Effector CD4-positive, alpha-beta T cell (primary cell): ENCODE measurements around the gene CPN2.

Experiments used
- DNase-seq: peaks from one replicate; pipeline ENCODE4 v3.0.0-alpha.2; 2020

Gene CPN2

DNA sequence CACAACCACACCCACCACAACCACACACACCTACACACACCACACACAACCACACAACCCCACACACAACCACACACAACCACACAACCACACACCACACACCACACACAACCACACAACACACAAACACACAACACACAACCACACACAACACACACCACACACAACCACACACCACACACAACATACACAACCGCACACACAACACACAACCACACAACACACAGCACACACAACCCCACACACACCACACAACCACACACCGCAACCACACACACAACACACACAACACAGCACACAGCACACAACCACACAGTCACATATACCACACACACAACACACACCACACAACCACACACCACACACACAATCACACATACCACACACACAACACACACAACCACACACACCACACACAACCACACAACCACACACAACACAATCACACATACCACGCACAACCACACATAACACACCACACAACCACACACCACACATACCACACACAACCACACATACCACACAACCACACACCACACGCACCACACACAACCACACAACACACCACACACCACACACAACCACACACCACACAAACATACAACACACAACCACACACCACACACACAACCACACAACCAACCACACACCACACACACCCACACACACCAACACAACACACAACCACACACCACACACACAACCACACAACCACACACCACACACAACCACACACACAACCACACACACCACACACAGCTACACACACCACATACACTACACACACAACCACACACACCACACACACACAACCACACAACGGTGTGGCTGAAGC is 23.7 kb downstream of the CPN2 start:
- no peak for DNase-seq

DNA sequence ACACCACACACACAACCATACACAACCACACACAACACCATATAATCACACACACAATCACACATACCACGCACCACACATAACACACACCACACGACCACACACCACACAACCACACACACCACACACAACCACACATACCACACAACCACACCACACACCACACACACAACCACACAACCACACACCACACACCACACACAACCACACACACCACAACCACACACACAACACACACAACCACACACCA is 24.2 kb downstream of the CPN2 start:
- DNase-seq = no peak

DNA sequence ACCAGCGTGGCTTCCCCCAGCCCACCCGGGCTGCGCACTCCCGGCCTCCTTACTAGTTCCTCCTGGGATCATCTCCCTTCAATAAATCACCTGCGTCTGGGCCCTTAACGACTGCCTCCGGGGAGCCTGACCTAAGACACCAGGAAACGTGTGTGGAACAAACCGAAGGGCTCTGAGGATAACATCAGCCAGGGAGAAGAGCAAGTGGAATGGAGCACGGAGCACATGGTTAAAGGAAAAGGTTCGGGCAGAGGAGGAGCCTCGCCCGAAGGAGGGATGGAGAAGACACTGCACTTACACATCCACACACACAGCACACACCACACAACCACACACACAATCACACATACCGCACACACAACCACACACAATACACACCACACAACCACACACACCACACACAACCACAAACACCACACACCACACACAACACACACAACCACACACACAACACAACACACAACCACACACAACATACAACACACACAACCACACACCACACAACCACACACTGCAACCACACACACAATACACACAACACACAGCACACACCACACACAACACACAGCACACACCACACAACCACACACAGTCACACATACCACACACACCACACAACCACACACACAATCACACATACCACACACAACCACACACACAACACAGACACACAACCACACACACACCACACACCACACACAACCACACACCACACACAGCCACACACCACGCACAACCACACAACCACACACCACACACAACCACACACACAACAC is 24.7 kb downstream of the CPN2 start:
- DNase-seq = no peak

DNA sequence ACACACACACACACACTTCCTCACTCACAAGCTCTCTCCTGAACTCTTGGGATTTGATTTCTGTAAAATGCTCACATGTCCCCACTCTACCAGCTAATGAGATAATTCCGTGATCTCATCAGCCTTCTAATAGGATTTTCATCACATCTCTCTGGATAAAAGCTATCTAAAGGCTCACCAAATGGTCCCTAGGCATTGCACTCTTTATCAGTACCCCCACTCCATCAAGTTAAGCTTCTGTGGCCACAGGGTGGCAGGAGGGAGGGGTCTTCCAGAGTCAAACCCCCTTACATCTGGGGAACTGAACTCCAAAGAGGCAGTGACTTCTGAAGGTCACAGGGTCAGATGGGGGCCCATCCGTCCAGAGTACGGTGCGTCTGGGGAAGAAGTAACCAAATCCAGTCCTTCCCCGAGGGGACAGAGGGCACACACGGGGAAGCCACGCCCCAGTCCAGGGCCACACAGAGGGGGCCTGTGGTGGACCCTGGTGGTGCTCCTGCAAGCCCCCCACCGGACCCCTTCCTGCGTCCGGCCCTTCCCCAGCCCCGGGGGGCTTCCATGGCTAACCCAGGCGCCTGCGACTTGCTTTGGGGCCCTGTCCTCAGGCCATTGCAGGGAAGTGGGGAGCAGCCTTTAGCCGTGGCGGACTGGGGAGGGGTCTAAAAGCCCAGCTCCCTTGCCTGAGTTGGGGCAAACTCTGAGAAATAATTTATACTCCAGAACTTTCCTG is 25.5 kb downstream of the CPN2 start:
- DNase-seq = no peak

DNA sequence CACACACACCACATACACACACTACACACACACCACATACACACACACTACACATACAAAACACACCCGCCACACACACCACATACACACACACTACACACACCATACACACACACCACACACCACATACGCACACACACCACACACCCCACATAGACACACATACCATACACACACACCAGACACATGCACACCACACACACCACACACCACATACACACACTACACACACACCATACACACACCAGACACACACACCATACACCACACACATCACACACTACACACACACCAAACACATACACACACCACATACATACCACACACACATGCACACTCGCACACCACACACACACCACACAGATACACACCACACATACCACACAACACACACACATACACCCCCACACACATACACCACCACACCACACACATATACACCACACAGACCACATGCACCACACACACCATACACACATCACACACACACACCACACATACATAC is 26.3 kb downstream of the CPN2 start:
- DNase-seq = no peak

DNA sequence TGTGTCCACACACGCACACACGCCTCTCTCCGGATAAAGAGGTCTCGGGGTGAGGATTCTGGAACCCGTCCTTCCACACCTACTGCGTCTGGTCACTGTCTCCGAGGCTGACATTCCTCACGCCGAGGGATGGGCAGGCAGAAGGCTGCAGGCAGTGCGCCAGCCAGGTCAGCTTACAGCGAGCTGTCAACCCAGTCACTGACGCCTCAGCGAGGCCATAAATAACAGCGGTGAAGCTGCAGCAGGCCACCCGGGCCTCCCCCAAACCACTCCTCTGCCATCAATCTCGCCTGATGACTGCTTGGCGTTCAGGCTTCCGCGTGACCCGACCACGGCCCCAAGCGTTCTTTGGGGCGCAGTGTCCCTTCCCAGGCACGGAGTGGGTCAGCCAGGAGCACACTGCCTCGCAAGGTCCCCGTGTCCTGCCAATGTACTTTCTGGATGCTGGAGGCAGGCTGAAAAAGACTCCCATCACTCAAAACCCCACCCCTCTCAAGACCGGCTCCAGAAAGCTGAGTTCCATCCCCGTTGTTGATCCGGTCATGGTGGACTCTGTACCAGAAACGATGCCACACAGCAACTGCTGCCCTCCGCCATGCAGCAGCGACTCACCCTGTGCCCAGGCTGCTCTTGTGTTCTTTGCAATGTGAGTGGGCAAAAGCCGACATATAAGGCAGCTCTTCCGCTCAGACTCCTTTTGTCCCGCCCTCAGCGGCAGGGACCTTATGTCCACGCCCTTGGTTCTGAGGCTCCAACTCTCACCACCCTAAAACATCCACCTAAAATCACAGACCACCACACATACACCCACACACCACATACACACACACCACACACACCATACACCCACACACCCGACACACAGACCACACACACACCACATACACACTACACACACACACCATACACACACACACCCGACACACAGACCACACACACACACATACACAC is 27.1 kb downstream of the CPN2 start:
- DNase-seq = no peak

DNA sequence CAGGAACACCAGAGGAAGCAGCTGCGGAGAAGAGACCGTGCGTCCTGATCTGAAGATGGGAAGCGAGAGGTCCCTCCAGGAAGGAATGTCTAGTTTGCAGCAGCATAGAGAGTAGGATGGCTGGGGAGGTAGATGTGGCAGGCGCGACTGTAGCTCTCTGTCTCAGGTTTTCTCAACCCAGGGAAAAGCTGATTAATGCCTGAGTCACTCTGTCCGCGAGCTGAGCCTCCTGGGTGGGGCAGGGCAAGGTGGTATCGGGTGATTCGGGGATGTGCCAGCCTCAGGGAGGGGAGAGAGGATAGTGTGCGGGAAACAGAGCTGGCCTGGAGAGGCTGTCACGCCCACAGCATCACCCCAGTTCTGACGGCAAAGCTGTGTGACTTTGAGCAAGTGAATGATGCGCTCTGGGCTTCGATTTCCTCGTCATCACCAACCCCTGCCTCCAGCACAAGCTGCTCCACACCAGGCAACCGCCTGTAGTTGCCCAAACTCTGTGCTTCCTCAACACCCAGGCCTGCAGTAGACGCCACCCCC is 28.4 kb downstream of the CPN2 start:
- no peak for DNase-seq

DNA sequence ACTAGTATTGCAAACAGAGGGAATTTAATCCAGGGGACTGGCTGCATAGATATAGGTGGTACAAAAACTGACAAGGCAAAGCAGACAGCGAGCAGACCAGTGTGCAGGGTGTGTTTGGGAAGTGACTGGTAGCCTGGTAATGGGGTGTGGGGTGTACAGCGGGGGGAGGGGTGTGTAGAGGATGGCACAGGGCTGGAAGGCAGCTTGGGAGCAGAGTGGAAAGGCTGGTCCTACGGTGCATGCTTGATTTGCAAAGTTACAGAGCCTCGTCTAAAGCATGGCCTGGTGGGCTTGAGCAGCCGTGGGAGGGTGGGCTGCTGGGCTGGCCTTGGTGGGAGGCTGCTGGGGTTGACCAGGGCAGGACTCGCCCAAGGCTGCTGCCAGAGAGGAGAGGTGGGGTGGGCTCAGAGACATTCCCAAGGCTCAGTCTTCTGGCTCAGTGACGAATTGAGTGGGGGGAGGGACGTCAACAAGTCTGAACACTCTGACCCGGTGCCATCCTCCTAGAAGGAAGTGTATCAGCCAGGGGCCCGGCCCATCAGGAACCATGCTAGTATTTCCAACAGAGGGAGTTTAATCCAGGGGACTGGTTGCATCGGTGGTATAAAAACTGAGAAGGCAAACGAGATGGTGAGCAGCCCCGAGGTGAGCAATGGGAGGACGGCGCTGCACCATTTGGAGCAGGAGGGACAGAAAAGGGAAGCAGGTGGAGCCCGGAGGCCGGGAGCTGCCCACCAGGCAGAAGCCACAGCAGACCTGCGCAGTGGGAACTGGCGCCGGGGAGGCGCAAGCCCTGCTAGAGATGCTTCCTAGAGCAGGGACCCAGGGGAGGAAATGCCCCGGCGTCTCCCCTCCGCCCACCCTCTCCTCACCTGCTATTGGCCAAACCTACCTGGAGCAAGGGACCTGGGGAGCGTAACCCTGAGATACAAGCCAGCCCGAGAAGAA is 29.2 kb downstream of the CPN2 start:
- DNase-seq = no peak

DNA sequence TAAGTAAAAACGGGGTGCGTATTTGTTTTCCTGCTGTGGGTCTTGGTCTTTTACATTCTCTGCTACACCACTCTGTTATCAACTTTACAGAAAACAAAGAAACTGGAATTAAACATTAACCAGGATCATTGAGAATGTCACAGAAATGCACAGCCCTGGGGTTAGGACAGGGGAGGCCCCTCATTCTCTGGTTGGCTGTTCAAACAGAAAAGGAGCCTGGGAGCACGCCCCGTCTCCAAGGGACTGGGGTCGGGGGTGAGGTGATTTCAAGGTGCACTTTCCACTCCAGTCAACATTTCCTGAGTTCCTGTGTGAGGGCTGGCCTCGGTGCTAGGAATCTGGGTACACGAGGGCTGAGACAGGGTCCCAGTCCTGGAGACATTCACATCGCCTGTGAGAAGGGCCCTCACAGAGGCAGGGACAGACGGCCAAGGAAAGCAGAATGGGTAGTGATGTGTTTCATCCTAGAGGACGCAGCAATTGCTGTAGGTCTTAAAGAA is 30.3 kb downstream of the CPN2 start:
- no peak for DNase-seq

DNA sequence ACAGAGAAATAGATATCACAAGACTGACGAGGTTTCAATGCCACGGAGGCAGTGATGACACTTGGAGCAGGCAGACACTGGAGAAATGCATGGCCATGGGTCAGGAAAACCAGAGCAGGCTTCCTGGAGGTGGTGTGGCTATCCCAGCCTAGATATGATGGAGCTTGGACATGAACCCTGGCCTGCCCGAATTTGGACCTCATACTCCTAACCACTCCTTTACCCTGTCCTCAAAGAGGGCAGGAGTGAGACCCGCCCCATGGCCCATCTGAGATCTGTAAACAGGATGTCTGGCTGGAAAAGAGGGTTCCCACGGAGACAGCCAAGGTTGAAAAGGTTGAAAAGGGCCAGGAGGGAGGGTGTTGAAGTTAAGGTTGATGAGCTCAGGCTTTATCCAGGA is 31.0 kb downstream of the CPN2 start:
- no peak for DNase-seq

DNA sequence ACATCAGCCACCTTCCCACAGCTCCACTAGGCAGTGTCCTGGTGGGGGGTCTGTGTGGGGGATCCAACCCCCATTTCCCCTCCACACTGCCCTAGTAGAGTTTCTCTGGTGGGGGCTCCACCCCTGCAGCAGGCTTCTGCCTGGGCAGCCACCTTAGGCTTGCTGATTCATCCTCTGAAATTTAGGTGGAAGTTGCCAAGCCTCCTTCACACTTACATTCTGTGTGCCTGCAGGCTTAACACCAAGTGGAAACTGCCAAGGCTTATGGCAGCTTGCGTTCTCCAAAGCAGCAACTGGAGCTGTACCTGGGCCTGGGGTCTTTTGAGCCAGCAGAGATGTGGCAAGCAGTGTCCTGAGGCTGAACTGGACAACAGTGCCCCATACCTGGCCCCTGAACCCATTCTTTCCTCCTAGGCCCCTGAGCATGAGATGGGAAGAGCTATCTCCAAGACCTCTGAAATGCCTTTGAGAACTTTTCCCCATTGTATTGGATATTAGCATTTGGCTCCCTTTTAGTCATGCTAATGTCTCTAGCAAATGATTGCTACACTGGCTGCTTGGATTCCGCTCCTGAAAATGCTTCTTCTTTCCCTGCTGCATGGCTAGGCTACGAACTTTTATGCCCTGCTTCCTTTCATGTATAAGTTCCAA is 32.5 kb downstream of the CPN2 start:
- no peak for DNase-seq

DNA sequence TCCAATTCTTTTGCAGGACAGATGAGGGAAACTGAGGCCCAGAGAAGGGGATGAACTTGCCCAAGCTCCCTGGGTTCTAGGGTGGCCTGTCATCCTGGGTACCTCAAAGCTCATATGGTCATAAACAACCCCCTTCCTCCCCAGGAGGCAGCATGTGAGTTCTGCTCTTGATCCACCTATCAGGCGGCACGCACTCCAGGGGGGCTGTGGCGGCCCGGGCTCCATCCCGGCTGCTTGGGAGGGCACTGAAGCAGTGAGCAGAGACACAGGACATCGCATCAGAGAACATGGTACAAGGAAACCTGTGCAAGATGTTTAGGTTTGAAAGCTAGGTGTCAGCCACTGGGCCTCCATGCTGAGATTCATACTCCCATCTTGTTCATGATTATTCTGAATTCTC is 34.2 kb downstream of the CPN2 start:
- DNase-seq = no peak

DNA sequence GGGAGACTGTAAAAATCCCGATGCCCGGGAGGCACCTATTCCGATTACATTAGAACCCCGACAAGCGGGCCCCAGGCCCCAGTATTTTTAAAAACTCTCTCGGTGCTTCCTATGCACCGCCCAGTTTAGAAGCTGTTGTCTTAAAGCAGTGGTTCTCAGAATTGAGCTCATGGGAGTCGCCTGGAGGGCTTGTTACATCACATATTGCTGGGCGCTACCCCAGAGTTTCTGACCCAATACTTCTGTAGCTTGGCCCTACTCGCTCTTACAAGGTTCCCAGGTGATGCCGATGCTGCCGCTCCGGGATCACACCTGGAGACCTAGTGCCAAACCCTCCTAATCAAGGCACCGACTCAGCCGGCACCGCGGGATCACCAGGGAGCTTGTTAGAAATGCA is 35.2 kb downstream of the CPN2 start:
- no peak for DNase-seq

DNA sequence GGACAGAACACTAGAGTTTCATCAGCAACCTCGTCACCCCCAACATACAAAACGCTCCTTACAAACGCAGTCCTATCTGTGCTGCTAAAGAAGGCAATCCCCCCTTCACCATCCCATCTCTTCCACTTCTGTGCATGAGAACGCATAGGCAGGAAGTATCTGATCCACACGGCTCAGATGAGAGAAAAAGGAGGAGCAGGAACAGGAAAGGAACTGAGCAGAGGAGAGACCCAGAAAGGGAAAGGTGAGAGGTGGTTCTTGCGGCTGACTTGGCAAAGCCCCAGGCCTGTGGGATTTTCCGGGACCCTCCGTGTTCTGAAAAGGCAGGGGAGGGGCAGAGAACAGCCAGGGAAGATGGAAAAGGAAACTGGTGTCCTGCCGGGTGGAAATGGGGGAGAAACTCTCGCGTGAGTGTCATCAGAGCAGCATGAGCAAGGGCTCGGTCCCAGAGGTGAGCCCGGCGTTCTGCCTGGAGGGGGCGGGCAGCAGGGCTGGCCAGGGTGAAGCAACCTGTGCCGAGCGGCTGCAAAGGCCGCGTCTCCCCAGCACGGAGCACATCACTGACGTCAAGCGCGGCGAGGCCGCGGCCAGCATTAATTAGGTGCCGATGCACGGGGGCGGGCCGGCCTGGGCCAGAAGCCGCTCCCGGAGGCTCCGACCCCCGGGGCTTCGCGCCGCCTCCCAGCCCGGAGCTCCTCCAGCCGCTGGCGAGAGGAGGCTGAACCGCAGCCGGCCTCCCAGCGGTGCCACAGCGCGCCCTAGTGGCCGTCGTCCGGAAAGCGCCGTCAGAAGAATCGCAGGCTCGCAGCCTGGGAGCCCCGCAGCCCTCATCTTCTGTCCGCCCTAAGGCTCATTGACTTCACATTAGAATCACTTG is 35.8 kb downstream of the CPN2 start:
- DNase-seq = peak; percentile 73

DNA sequence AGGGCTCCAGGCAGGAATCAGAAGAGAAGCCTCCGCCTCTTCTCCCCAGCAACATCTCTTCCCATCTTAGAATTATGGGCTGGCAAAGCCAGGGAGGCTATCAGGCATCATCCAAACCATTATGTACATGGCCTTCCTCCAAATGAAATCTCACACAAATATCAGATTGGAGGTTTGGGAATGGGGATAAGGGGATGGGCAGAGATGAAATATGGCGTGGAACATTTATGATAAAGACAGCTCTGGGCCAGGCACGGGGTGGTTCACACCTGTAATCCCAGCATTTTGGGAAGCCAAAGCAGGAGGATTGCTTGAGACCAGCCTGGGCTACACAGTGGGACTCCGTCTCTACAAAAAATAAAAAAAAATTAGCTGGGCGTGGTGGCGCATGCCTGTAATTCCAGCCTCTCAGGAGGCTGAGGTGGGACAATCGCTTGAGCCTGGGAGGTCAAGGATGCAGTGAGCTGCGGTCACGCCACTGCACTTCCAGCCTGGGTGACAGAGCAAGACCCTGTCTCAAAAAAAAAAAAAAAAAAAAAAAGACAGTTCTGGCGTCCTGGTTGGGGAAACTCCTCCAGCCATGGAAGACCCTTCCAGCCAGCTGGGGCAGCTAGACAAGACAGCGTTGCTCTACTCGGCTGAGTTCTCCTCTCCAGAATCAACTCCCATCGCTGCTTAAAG is 36.6 kb downstream of the CPN2 start:
- DNase-seq = no peak

DNA sequence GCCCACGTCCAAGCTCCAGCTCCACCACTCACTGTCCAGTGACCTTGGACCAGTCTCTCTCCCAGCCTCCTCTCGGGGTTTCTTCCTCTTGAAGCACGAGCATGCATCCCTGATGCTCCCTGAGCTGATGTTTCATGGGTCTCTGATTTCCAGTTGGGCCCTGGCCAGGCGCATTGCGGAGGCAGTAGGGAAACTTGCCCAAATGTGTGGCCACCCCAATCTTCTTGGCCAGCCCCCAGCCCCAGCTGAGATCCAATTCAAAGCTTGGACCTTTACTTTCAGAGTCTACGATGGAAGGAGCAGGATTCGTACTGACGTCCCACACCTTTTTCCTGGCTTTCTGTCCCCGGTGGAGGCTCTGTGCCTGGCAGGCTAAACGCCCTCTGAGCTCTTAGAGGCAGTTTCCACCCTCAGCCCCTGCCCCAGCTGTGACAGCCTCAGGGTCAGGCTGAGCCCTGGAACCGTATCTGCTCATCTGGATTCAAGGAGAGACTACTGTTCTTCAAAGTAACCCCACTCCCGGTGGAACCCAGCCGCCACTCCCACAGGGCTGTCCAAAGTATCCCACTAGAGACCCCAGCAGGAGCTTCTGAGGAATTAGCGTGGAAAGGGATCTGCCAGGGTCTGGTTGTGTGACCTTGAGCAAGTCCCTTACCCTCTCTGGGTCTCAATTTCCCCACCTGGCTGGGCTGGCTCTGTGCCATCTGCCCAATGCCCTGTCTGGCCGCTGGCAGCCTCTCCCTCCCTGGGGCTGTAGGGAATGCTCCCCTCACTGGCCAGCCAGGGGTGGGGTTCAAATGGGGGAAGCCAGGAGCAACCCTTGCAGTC is 37.4 kb downstream of the CPN2 start:
- DNase-seq = no peak

DNA sequence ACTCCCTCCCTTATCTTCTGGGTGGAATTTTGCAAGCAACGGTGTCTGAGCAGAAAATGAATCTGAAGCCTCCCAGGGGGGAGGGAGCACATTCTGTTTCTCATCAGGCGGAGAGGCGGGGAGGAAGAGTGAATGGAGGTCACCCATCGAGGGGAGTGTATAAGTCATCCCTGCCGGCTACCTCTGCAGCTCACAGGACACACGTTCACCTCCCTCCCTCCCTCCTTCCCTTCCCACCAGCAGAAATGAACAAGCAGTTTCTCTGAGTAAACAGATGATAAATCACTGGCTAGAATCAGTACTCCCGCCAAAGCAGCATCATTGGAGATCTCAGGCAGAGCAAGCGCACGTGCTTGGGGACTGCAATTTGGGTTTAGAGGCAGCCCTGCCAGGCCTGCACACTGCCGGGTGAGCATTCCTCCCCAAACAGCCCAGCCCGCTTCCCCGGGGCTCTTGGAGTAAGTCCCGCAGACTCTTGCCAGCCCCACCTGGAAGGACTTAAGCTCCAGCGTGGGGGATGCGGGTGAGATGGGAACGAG is 38.3 kb downstream of the CPN2 start:
- DNase-seq = no peak
